ENCODE data around the gene ACOX3. TPM values are rescaled to one million over a fixed set of nuclear protein-coding genes. Genes with fewer than 3 reads are reported as not detected.
"Not testable (repeated sequence)": the region's sequence is repeated elsewhere in the genome, so short reads cannot be mapped to it uniquely, and the experiment has no call there.

The ACOX3 gene
- total and polyA plus RNA-seq, 2 donors, result 17.4 to 36.6 TPM

DNA sequence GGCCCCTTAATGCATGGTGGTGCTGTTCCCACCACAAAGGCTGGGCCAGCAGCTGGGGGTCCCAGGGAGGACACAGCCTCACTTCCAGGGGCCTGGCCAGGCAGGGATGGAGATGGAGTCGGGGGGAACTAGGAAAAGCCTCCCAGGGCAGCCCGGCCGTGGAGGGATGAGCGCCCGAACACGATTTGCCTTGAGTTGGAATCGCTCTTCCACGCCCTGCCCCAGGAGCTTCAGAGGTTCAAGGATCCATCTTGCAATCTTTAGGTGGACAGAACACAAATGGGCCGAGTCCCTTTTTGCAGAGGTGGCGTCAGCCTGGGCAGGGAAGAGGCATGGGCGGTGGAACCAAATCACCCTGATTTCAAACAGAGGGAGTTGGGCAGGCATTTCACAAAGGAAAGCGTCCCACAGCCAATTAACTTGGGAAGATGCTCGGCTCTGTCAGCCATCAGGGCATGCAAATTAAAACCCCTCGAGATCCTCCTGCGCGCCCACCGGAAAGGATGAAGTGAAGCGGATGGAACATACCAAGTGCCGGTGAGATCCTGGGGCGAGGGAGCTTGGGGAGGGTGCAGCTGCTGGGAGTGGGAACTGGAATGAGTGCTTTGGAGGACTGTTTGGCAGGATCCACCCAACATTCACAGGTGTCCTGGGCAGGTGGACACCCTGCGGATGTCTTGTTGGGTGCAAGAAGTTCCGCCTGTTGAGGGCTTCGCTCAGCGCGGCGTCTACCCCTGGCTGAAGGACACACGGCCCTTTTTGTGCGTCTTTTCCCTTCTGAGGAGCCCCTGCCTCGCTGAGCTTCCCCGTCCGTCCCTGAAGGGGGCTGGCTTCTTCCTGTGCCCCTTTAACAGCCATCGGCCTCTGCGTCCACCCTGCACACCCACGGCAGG is 95.2 kb downstream of the ACOX3 start:
- H3K4me1 ChIP-seq (ENCODE audit: insufficient read depth), result no peaks in the 10 kb centered on the region
- H3K36me3 ChIP-seq (ENCODE audit: insufficient read depth), result no peaks in the 10 kb centered on the region
- H3K4me3 ChIP-seq (ENCODE audit: low read depth, low read length), result no peak overlapping the region
- H3K27ac ChIP-seq (ENCODE audit: low read depth), result no peak overlapping the region
- WGBS, result 98% methylated on average over 34 of the region's 34 CpGs
- DNase-seq (ENCODE audit: extremely low spot score), result no peak

DNA sequence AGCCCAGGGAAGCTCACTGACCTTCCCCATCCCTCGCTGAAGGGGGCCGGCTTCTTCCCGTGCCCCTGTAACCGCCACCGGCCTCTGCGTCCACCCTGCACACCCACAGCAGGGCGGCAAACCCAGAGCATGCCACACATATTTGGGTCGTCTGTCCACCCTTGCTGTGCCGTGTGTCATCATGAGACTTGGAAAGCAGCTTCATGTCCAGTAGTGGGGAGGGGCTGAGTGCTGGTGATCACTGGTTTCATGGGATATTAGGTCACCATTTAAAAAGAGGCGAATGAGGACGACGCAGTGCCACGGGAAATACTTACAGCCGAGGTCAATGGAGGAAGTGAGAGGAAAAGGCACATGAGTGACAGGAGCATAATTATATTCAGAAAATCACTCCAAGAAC is 96.1 kb downstream of the ACOX3 start:
- H3K4me3 ChIP-seq (ENCODE audit: low read depth, low read length), result no peak overlapping the region
- H3K27ac ChIP-seq (ENCODE audit: low read depth), result no peak overlapping the region
- no peaks in the 10 kb centered on the region for H3K4me1 ChIP-seq (ENCODE audit: insufficient read depth)
- 83% methylated on average over 14 of the region's 14 CpGs for WGBS
- no peak for DNase-seq (ENCODE audit: extremely low spot score)
- H3K36me3 ChIP-seq (ENCODE audit: insufficient read depth), result no peaks in the 10 kb centered on the region

GRCh38 chr4:8343967-8344331 is 96.6 kb downstream of the ACOX3 start:
- WGBS, result 95% methylated on average over 11 of the region's 11 CpGs

DNA sequence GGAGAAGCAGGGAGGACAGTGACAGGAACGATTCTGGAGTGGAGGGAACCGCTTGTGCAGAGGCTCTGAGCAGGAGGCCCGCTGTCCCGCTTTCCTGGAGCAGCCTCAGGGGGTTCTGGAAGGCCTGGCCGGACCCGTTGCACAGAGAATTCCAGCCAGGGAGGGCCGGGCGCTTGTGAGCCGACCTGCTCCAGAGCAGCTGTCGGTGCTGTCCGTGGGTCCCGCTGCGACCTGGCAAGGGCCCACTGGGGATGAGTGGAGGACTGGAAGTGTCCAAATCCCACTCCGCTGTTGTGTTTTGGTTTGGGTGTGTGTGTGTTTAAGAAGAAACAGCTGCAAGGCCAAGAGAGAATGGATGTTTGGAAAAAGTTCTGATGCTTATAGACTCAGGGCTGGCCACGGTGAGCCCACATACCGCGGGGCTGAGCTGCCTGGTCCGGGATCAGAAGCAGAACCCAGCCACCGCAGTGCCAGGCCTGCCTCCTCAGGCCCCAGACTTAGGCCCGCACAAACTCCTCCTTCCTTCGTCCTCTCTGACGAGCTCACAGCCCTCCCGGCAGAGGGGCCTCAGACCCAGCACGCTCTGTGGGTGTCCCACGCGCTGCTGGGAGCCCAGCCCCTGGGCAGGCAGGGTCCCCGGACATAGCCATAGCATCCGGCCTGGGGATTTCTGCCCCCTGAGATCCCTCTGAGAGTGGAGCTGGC is 97.1 kb downstream of the ACOX3 start:
- H3K4me1 ChIP-seq (ENCODE audit: insufficient read depth), result no peaks in the 10 kb centered on the region
- no peak overlapping the region for H3K27ac ChIP-seq (ENCODE audit: low read depth)
- DNase-seq (ENCODE audit: extremely low spot score), result no peak
- no peaks in the 10 kb centered on the region for H3K36me3 ChIP-seq (ENCODE audit: insufficient read depth)
- H3K4me3 ChIP-seq (ENCODE audit: low read depth, low read length), result no peak overlapping the region
- WGBS, result 48% methylated on average over 28 of the region's 28 CpGs

More at GRCh38 chr4:8343967-8344331, 96.6 kb downstream of the ACOX3 start:
- no peak overlapping the region for H3K4me3 ChIP-seq (ENCODE audit: low read depth, low read length)
- H3K4me1 ChIP-seq (ENCODE audit: insufficient read depth), result no peaks in the 10 kb centered on the region
- no peak for DNase-seq (ENCODE audit: extremely low spot score)
- H3K36me3 ChIP-seq (ENCODE audit: insufficient read depth), result no peaks in the 10 kb centered on the region
- no peak overlapping the region for H3K27ac ChIP-seq (ENCODE audit: low read depth)

DNA sequence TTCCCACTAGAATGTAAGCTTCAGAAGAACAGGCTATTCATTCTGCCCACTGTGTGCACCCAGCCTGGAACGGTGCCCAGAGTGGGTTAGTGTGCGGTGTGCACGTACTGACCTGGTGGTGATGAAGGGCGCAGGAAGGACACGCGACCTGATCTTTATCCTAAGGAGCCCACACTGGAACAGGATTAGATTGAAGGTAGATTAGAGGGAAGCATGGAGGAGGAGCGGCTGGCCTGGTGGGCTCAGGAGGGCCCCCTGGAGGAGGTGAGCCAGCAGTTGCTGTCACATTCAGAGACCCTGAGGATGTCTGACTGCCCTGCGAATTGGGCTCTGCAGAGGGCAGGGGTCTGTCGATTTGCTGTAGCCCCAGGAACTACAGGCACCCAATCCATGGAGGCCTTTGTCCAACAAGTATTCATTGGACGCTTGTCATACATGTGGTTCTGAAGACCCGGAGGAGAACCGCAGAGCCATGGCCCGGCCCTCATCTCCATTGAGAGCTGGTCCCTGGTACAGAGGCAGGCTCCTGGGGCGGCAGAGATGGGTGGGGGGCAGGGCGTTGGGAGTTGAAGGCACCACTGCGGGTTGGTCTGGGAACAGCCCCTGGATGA is 97.8 kb downstream of the ACOX3 start:
- Histone ChIP-seq H3K4me1 (ENCODE audit: insufficient read depth) (no peaks in the 10 kb centered on the region), H3K36me3 (ENCODE audit: insufficient read depth) (no peaks in the 10 kb centered on the region), H3K27ac (ENCODE audit: low read depth) (no peak overlapping the region), H3K4me3 (ENCODE audit: low read depth, low read length) (no peak overlapping the region)
- WGBS, result 85% methylated on average over 16 of the region's 16 CpGs
- no peak for DNase-seq (ENCODE audit: extremely low spot score)

- Histone ChIP-seq H3K4me1 (ENCODE audit: insufficient read depth) (no peaks in the 10 kb centered on the region), H3K4me3 (ENCODE audit: low read depth, low read length) (no peak overlapping the region), H3K27ac (ENCODE audit: low read depth) (no peak overlapping the region), H3K36me3 (ENCODE audit: insufficient read depth) (no peaks in the 10 kb centered on the region)
- WGBS, result 69% methylated on average over 10 of the region's 10 CpGs
- DNase-seq (ENCODE audit: extremely low spot score), result no peak
Measured at GRCh38 chr4:8341691-8342090, 98.8 kb downstream of the ACOX3 start.

DNA sequence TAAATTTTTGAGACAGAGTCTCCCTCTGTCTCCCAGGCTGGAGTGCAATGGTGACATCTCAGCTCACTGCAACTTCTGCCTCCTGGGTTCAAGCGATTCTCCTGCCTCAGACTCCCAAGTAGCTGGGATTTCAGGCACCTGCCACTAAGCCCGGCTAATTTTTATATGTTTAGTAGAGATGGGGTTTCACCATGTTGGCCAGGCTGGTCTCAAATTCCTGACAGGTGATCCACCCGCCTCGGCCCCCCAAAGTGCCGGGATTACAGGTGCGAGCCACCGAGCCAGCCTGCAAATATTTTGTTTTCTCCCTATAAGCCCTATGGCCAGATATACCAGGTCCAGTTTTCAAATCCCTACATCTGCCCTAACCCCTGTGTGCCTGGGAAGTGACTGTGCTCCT is 99.2 kb downstream of the ACOX3 start:
- not testable (repeated sequence) for H3K36me3 ChIP-seq (ENCODE audit: insufficient read depth); H3K27ac ChIP-seq (ENCODE audit: low read depth); H3K4me1 ChIP-seq (ENCODE audit: insufficient read depth); DNase-seq (ENCODE audit: extremely low spot score); H3K4me3 ChIP-seq (ENCODE audit: low read depth, low read length)
- WGBS, result 77% methylated on average over 7 of the region's 7 CpGs

DNA sequence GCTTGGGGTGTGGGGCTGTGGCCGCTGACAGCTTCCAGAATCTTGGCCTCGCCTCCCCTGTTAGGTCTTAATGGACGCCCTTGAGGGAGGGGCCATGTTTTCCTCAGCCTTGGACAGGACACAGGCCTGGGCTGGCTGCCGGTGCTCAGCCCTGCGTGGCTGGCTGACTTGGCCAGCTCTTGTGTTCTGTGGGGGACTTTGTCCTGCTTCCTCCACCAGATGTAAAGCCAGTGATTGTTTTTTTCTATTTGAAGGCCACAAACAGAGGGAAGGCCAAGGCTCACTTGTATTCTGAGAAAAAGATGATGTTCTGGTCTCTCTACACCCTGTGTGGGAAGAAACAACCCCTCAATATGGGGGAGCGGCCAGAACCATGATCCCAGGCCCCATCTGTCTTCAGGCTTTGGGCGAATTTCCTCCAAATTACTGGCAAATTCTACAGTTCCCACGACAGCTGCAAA is 99.7 kb downstream of the ACOX3 start:
- 42% methylated on average over 8 of the region's 8 CpGs for WGBS
- Histone ChIP-seq H3K36me3 (ENCODE audit: insufficient read depth) (no peaks in the 10 kb centered on the region), H3K4me1 (ENCODE audit: insufficient read depth) (no peaks in the 10 kb centered on the region), H3K27ac (ENCODE audit: low read depth) (no peak overlapping the region), H3K4me3 (ENCODE audit: low read depth, low read length) (no peak overlapping the region)
- DNase-seq (ENCODE audit: extremely low spot score), result peak; percentile 56

DNA sequence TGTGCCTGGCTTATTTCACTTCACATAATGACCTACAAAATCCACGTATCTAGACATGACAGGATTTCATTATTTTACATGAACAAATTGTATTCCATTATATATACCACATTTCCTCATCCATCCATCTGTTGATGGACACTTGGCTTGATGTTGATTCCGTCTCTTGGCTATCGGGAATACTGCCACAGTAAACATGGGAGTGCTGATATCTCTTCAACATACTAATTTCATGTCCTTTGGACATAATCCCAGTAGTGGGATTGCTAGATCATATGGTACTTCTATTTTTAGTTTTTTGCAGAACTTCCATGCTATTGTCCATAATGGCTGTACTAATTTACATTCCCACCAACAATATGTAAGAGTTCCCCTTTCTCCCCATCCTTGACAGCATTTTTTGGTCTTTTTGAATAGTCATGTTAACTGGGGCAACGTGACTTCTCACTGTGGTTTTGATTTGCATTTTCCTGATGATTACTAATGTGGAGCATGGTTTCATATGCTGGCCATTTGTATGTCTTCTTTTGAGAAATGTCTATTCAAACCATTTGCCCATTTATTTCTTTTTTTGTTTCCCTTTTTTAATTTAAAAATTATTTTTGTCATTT is 102.1 kb downstream of the ACOX3 start:
- no peak overlapping the region for H3K27ac ChIP-seq (ENCODE audit: low read depth)
- WGBS, result 74% methylated on average over 4 of the region's 4 CpGs
- H3K4me3 ChIP-seq (ENCODE audit: low read depth, low read length), result no peak overlapping the region
- no peaks in the 10 kb centered on the region for H3K4me1 ChIP-seq (ENCODE audit: insufficient read depth)
- DNase-seq (ENCODE audit: extremely low spot score), result no peak
- no peaks in the 10 kb centered on the region for H3K36me3 ChIP-seq (ENCODE audit: insufficient read depth)

DNA sequence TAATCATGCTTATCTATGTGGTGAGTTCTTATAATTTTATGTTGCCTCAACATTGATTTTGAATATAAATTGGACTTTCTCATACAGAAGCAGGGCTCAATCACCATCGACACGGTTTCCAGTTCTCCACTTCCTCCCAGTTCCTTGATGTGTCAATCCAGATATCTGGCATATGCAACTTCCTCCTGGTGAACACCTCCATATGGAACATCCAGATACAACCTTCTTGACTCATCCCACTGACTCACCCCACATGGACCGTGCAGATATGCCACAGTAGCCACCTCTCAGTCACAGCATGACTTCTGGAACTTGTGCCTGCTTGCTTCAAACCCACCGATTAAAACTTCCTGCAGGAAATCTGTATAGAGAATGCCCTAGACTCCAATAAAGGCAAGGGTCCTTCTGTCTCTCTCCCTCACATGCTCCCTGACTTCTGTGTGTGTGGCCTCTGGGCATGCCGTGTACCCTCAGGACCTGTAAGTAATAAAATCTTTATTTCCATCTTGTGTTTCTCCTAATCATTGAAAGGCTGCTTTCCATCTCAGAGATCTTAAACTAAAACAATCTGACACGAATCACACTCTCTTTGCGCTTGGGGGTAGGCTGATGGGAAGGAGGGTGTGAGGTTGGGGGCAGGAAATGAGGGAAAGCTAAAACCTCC is 104.0 kb downstream of the ACOX3 start:
- no peak for DNase-seq (ENCODE audit: extremely low spot score)
- no peaks in the 10 kb centered on the region for H3K36me3 ChIP-seq (ENCODE audit: insufficient read depth)
- no peak overlapping the region for H3K27ac ChIP-seq (ENCODE audit: low read depth)
- H3K4me3 ChIP-seq (ENCODE audit: low read depth, low read length), result no peak overlapping the region
- H3K4me1 ChIP-seq (ENCODE audit: insufficient read depth), result no peaks in the 10 kb centered on the region
- WGBS, result 85% methylated on average over 7 of the region's 7 CpGs

- no peaks in the 10 kb centered on the region for H3K4me1 ChIP-seq (ENCODE audit: insufficient read depth)
- H3K4me3 ChIP-seq (ENCODE audit: low read depth, low read length), result no peak overlapping the region
- DNase-seq (ENCODE audit: extremely low spot score), result no peak
- WGBS, result 96% methylated on average over 2 of the region's 2 CpGs
- H3K36me3 ChIP-seq (ENCODE audit: insufficient read depth), result no peaks in the 10 kb centered on the region
- no peak overlapping the region for H3K27ac ChIP-seq (ENCODE audit: low read depth)
Measured at GRCh38 chr4:8335848-8336247, 104.7 kb downstream of the ACOX3 start.

GRCh38 chr4:8334786-8335460 is 105.6 kb downstream of the ACOX3 start:
- Histone ChIP-seq H3K4me1 (ENCODE audit: insufficient read depth) (no peaks in the 10 kb centered on the region), H3K27ac (ENCODE audit: low read depth) (no peak overlapping the region), H3K36me3 (ENCODE audit: insufficient read depth) (no peaks in the 10 kb centered on the region), H3K4me3 (ENCODE audit: low read depth, low read length) (no peak overlapping the region)
- DNase-seq (ENCODE audit: extremely low spot score), result no peak
- WGBS, result 93% methylated on average over 13 of the region's 13 CpGs

Data from urinary bladder (tissue), 4 donors.